CD4-positive, alpha-beta T cell (primary cell): Measurements from ENCODE around the gene C16orf96. TPM values are rescaled to one million over a fixed set of nuclear protein-coding genes. Genes with fewer than 3 reads are reported as not detected.

Experiments
- ATAC-seq: fragments of 200-7000 bp; cut with Tn5 transposase; one replicate; pipeline ENCODE4 v1.10.0; 2022; ENCODE audit warnings: mild to moderate bottlenecking; ENCODE audit not compliant: poor library complexity
- CTCF ChIA-PET: fragments of 350-600 bp; sonication (Branson Sonifier 250); formaldehyde crosslinking; loops from one replicate; lab custom pipeline; 2021; ENCODE audit warnings: antibody characterized with exemption, inconsistent platforms; lab: Charles Lee
- POLR2A ChIA-PET: fragments of 350-600 bp; sonication (Branson Sonifier 250); formaldehyde crosslinking; loops from one replicate; lab custom pipeline; 2021; ENCODE audit warnings: antibody characterized with exemption, inconsistent platforms; lab: Charles Lee
- DNase-seq, 14 experiments: peaks; one replicate each; pipeline ENCODE4 v3.0.0-alpha.2; 2013 to 2020; ENCODE audit warnings: mixed read lengths in 2 of 14
- H3K27ac ChIP-seq, 2 donors: one replicate each; pipeline versions ENCODE4 v1.5.1 to v1.7.0; 2013; ENCODE audit warnings: low read length in 2 of 2, low read depth in 1 of 2, mild to moderate bottlenecking in 1 of 2
- H3K27me3 ChIP-seq, 2 experiments: 1 replicate in 1 of 2; 2 replicates in 1 of 2; pipeline versions ENCODE4 v1.6.1 to v1.7.0; 2013; ENCODE audit warnings: low read length in 2 of 2, control low read depth in 1 of 2, mild to moderate bottlenecking in 1 of 2, moderate library complexity in 1 of 2; ENCODE audit not compliant: insufficient read depth in 2 of 2, control insufficient read depth in 1 of 2
- H3K36me3 ChIP-seq: one replicate; pipeline ENCODE4 v1.6.1; 2013; ENCODE audit warnings: low read length, control low read depth; ENCODE audit not compliant: insufficient read depth
- H3K4me1 ChIP-seq: one replicate; pipeline ENCODE4 v1.6.1; 2013; ENCODE audit warnings: low read length, control low read depth; ENCODE audit not compliant: insufficient read depth
- H3K4me3 ChIP-seq: one replicate; pipeline ENCODE4 v1.5.1; 2013; ENCODE audit warnings: mild to moderate bottlenecking, low read length, moderate library complexity
- H3K9me3 ChIP-seq, 2 experiments: 1 replicate in 1 of 2; 2 replicates in 1 of 2; pipeline versions ENCODE4 v1.6.1 to v1.7.0; 2013; ENCODE audit warnings: low read length in 2 of 2, mild to moderate bottlenecking in 2 of 2, control low read depth in 1 of 2, moderate library complexity in 1 of 2; ENCODE audit not compliant: control insufficient read depth in 1 of 2, insufficient read depth in 1 of 2
- H3K27ac Mint-ChIP-seq: one replicate; pipeline ENCODE4 v1.8.0; 2020; ENCODE audit warnings: mixed read lengths
- H3K27me3 Mint-ChIP-seq: one replicate; pipeline ENCODE4 v1.8.0; 2021; ENCODE audit warnings: mixed read lengths
- H3K36me3 Mint-ChIP-seq: one replicate; pipeline ENCODE4 v1.8.0; 2021; ENCODE audit warnings: low read depth, mixed read lengths
- H3K4me1 Mint-ChIP-seq: one replicate; pipeline ENCODE4 v1.8.0; 2021; ENCODE audit warnings: low read depth, mixed read lengths
- H3K4me3 Mint-ChIP-seq: one replicate; pipeline ENCODE4 v1.8.0; 2020; ENCODE audit warnings: mild to moderate bottlenecking, mixed read lengths
- H3K9me3 Mint-ChIP-seq: one replicate; pipeline ENCODE4 v1.8.0; 2020; ENCODE audit warnings: mixed read lengths
- CTCF ChIP-seq: fragments of 200-600 bp; IDR thresholded peaks from one replicate; pipeline ENCODE4 v1.8.0; 2022; ENCODE audit warnings: antibody characterized with exemption, mild to moderate bottlenecking
- intact Hi-C, 2 experiments: fragments of 100-400 bp; cut with DNase I in 1 of 2; cut with micrococcal nuclease in 1 of 2; formaldehyde crosslinking; loops; one replicate each; pipeline versions ENCODE4 v1.15.1 to v1.9.0; 2023 to 2025; cut with DNase I, micrococcal nuclease
- total RNA-seq, 174 experiments: library from RNA in 2 of 174; stranded (reverse) in 2 of 174; gene quantifications; one replicate each; pipeline ENCODE4 v1.2.3 and lab custom pipeline; 2021 to 2026

C16orf96 gene
- total RNA-seq, 2 experiments from 2014 or later = 0.27 to 0.42 TPM

- no peak overlapping the region for H3K27ac ChIP-seq
- H3K36me3 ChIP-seq = peaks cover 21% of the 10 kb centered on the region
- ChIA-PET CTCF (no interaction called here), POLR2A (no interaction called here)
- intact Hi-C loops = no loop called here
- Mint-ChIP-seq H3K9me3 (no peaks in the 10 kb centered on the region), H3K36me3 (peaks cover 31% of the 10 kb centered on the region), H3K4me1 (peaks cover 16% of the 10 kb centered on the region), H3K27ac (no peak overlapping the region), H3K4me3 (no peak overlapping the region), H3K27me3 (no peaks in the 10 kb centered on the region)
- H3K4me1 ChIP-seq = peaks cover 6% of the 10 kb centered on the region
- no peaks in the 10 kb centered on the region for H3K9me3 ChIP-seq
- H3K27me3 ChIP-seq = no peaks in the 10 kb centered on the region
- ATAC-seq (no peak), DNase-seq (no peak)
- TF ChIP-seq CTCF = no peak
- H3K4me3 ChIP-seq = no peak overlapping the region
Observed at GRCh38 chr16:4631444-4631843, 75.3 kb downstream of the C16orf96 start.

GRCh38 chr16:4633910-4634635 lies 77.9 kb downstream of the C16orf96 start:
- intact Hi-C loops = no loop called here
- Mint-ChIP-seq H3K36me3 (peaks cover 30% of the 10 kb centered on the region), H3K9me3 (no peaks in the 10 kb centered on the region), H3K27me3 (no peaks in the 10 kb centered on the region), H3K4me1 (peaks cover 11% of the 10 kb centered on the region), H3K4me3 (no peak overlapping the region), H3K27ac (no peak overlapping the region)
- ChIA-PET CTCF (interaction anchor here (2.6 kb wide), 1 partner anchor 10 kb away, joined by 8 read pairs; the partner anchor contains the start of gene MGRN1), POLR2A (no interaction called here)
- no peak for DNase-seq
- Histone ChIP-seq H3K27ac (no peak overlapping the region), H3K4me1 (no peaks in the 10 kb centered on the region), H3K9me3 (no peaks in the 10 kb centered on the region), H3K27me3 (no peaks in the 10 kb centered on the region), H3K36me3 (peaks cover 28% of the 10 kb centered on the region), H3K4me3 (no peak overlapping the region)
- TF ChIP-seq CTCF = no peak
- no peak for ATAC-seq

- Mint-ChIP-seq H3K36me3 (peaks cover 28% of the 10 kb centered on the region), H3K9me3 (no peaks in the 10 kb centered on the region), H3K4me1 (peaks cover 17% of the 10 kb centered on the region), H3K4me3 (no peak overlapping the region), H3K27me3 (no peaks in the 10 kb centered on the region), H3K27ac (no peak overlapping the region)
- H3K4me1 ChIP-seq = peaks cover 2% of the 10 kb centered on the region
- no peak for TF ChIP-seq CTCF
- H3K9me3 ChIP-seq = no peaks in the 10 kb centered on the region
- no peaks in the 10 kb centered on the region for H3K27me3 ChIP-seq
- no peak overlapping the region for H3K4me3 ChIP-seq
- H3K36me3 ChIP-seq = peaks cover 31% of the 10 kb centered on the region
- ChIA-PET CTCF (interaction anchor here (2.6 kb wide), 1 partner anchor 11 kb away, joined by 8 read pairs; the partner anchor contains the start of gene MGRN1), POLR2A (interaction anchor here (0.7 kb wide), 1 partner anchor 9 kb away, joined by 4 read pairs; no protein-coding TSS in a partner anchor)
- intact Hi-C loops = no loop called here
- ATAC-seq = no peak
- no peak overlapping the region for H3K27ac ChIP-seq
- no peak for DNase-seq
Observed at GRCh38 chr16:4634768-4635167, 78.6 kb downstream of the C16orf96 start.
